OCI-LY1 (cell line): Measurements from ENCODE around the gene DRC3.

ENCODE experiments used
- H2AFZ ChIP-seq: fragments of 200-600 bp; sonication (generic), shearing (Covaris generic); 2 replicates; pipeline ENCODE4 v1.6.0; 2014; ENCODE audit warnings: antibody characterized with exemption, mild to moderate bottlenecking, low read length
- H3F3A ChIP-seq: fragments of 200-600 bp; sonication (generic), shearing (Covaris generic); 2 replicates; pipeline ENCODE4 v1.6.0; 2014; ENCODE audit warnings: mild to moderate bottlenecking, antibody characterized with exemption, low read length, moderate library complexity; ENCODE audit not compliant: insufficient read depth
- H3K27ac ChIP-seq: fragments of 200-600 bp; sonication (generic); 2 replicates; pipeline ENCODE4 v1.5.1; 2014; ENCODE audit warnings: low read length, mixed run types, mild to moderate bottlenecking, low read depth; ENCODE audit not compliant: poor library complexity, severe bottlenecking
- H3K27me3 ChIP-seq: fragments of 200-600 bp; sonication (generic); 2 replicates; pipeline ENCODE4 v1.6.0; 2014; ENCODE audit warnings: antibody characterized with exemption, mild to moderate bottlenecking, low read length, moderate library complexity; ENCODE audit not compliant: insufficient read depth
- H3K36me3 ChIP-seq: fragments of 200-600 bp; sonication (generic); 2 replicates; pipeline ENCODE4 v1.6.1; 2014; ENCODE audit warnings: mild to moderate bottlenecking, antibody characterized with exemption, low read length, moderate library complexity, mixed read lengths; ENCODE audit not compliant: insufficient read depth
- H3K4me1 ChIP-seq: fragments of 200-600 bp; sonication (generic); 2 replicates; pipeline ENCODE4 v1.5.1; 2014; ENCODE audit warnings: mild to moderate bottlenecking, low read length, moderate library complexity; ENCODE audit not compliant: insufficient read depth, severe bottlenecking
- H3K4me2 ChIP-seq: fragments of 200-600 bp; sonication (generic), shearing (Covaris generic); 2 replicates; pipeline ENCODE4 v1.6.1; 2014; ENCODE audit warnings: low read length
- H3K4me3 ChIP-seq: fragments of 200-600 bp; sonication (generic); 2 replicates; pipeline ENCODE4 v1.5.1; 2014; ENCODE audit warnings: low read length, low read depth, mild to moderate bottlenecking, mixed read lengths; ENCODE audit not compliant: poor library complexity, severe bottlenecking
- H3K79me2 ChIP-seq: fragments of 200-600 bp; shearing (Covaris generic); 2 replicates; pipeline ENCODE4 v1.6.1; 2016; ENCODE audit warnings: mixed run types, low read length, mixed read lengths; ENCODE audit not compliant: insufficient read depth
- H3K9ac ChIP-seq: fragments of 200-600 bp; sonication (generic), shearing (Covaris generic); 2 replicates; pipeline ENCODE4 v1.6.1; 2014; ENCODE audit warnings: mild to moderate bottlenecking, low read length, mixed read lengths
- H3K9me2 ChIP-seq: fragments of 200-600 bp; sonication (generic), shearing (Covaris generic); 2 replicates; pipeline ENCODE4 v1.6.1; 2014; ENCODE audit warnings: low read depth, mild to moderate bottlenecking, low read length, mixed read lengths
- H3K9me3 ChIP-seq: fragments of 200-600 bp; shearing (Covaris generic); 2 replicates; pipeline ENCODE4 v1.6.1; 2014; ENCODE audit warnings: low read length, mixed read lengths
- H4K20me1 ChIP-seq: fragments of 200-600 bp; sonication (generic), shearing (Covaris generic); 2 replicates; pipeline ENCODE4 v1.6.0; 2016; ENCODE audit warnings: mild to moderate bottlenecking, low read length; ENCODE audit not compliant: insufficient read depth
- CTCF ChIP-seq: fragments of 200-600 bp; sonication (generic), shearing (Covaris generic); IDR thresholded peaks from 2 replicates; pipeline ENCODE4 v1.5.1; 2017; ENCODE audit warnings: mild to moderate bottlenecking, antibody characterized with exemption, low read length, moderate library complexity, mixed read lengths
- EZH2 ChIP-seq: fragments of 200-600 bp; sonication (generic), shearing (Covaris generic); IDR thresholded peaks from 2 replicates; pipeline ENCODE4 v1.8.0; 2017; ENCODE audit warnings: borderline replicate concordance, mixed run types, mild to moderate bottlenecking, antibody characterized with exemption, low read length, moderate library complexity, mixed read lengths

Gene DRC3

DNA sequence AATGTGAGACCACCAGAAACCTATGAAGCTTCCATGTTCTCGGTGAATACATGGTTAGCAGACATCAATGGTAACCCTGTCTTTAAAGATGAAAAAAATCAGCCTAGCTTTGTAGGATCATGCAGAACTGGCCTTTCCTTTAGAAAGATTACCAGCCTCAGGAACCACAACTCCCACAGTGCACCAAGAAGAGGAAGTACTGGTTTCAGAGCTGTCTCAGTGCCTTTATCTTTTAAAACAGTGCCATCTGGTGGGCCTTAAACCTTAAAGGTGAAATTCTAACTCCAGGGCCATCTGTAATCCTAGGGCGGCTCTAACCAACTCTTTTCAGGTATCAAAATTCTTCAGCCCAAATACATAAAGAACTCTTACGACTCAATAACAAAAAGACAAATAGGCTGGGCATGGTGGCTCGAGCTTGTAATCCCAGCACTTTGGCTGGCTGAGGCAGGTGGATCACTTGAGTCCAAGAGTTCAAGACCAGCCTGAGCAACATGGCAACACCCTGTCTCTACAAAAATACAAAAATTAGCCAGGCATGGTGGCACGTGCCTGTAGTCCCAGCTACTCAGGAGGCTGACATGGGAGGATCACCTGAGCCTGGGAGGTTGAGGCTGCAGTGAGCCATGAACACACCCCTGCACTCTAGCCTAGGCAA, 60.9 kb downstream of the DRC3 start:
- Histone ChIP-seq H3K9me3 (no peaks in the 10 kb centered on the region), H3K4me1 (peaks cover 32% of the 10 kb centered on the region), H3K27ac (no peak overlapping the region), H3K9me2 (no peaks in the 10 kb centered on the region), H3K4me2 (no peak overlapping the region), H3K9ac (no peak overlapping the region), H3K79me2 (peaks cover 42% of the 10 kb centered on the region), H2AFZ (no peak overlapping the region), H3K36me3 (no peaks in the 10 kb centered on the region), H3K27me3 (no peaks in the 10 kb centered on the region), H4K20me1 (no peaks in the 10 kb centered on the region), H3K4me3 (no peak overlapping the region), H3F3A (no peaks in the 10 kb centered on the region)
- TF ChIP-seq CTCF (peak; percentile 71), EZH2 (no peak)

- H3K9me2 ChIP-seq: no peaks in the 10 kb centered on the region
- no peaks in the 10 kb centered on the region for H3K27me3 ChIP-seq
- H2AFZ ChIP-seq: no peak overlapping the region
- no peak overlapping the region for H3K27ac ChIP-seq
- H3K36me3 ChIP-seq: no peaks in the 10 kb centered on the region
- no peaks in the 10 kb centered on the region for H3K9me3 ChIP-seq
- no peaks in the 10 kb centered on the region for H3F3A ChIP-seq
- no peaks in the 10 kb centered on the region for H4K20me1 ChIP-seq
- no peak overlapping the region for H3K9ac ChIP-seq
- TF ChIP-seq EZH2 (no peak), CTCF (no peak)
- H3K79me2 ChIP-seq: peaks cover 41% of the 10 kb centered on the region
- H3K4me1 ChIP-seq: peaks cover 40% of the 10 kb centered on the region
- H3K4me2 ChIP-seq: no peak overlapping the region
- H3K4me3 ChIP-seq: no peak overlapping the region
Measured at GRCh38 chr17:18035704-18036103, 63.0 kb downstream of the DRC3 start.

- H3K9ac ChIP-seq: peak overlapping the region; percentile 83; the same call in 1 of the 2 replicates
- no peaks in the 10 kb centered on the region for H3K27me3 ChIP-seq
- peak overlapping the region; percentile 81 for H3K4me2 ChIP-seq
- TF ChIP-seq EZH2 (no peak), CTCF (no peak)
- H2AFZ ChIP-seq: no peak overlapping the region
- H3K4me1 ChIP-seq: peaks cover 58% of the 10 kb centered on the region
- no peaks in the 10 kb centered on the region for H3K9me3 ChIP-seq
- H3F3A ChIP-seq: no peaks in the 10 kb centered on the region
- no peaks in the 10 kb centered on the region for H4K20me1 ChIP-seq
- no peaks in the 10 kb centered on the region for H3K36me3 ChIP-seq
- no peaks in the 10 kb centered on the region for H3K9me2 ChIP-seq
- H3K4me3 ChIP-seq: peak overlapping the region; percentile 82
- peaks cover 32% of the 10 kb centered on the region for H3K79me2 ChIP-seq
- H3K27ac ChIP-seq: peak overlapping the region; percentile 66
Measured at GRCh38 chr17:18037486-18037885, 64.8 kb downstream of the DRC3 start.
